GM23338 (cell line): ENCODE data around the gene LYSMD4. TPM values are rescaled to one million over a fixed set of nuclear protein-coding genes. Genes with fewer than 3 reads are reported as not detected.

Experiments
- ATAC-seq: fragments of 200-7000 bp; cut with Tn5 transposase; 3 replicates; pipeline ENCODE4 v1.9.1; 2020
- DNase-seq: peaks from one replicate; pipeline ENCODE4 v3.0.0-alpha.2; 2015; ENCODE audit warnings: low spot score
- H2AFZ ChIP-seq: fragments of 200-600 bp; sonication (generic); 2 replicates; pipeline ENCODE4 v1.8.0; 2016; ENCODE audit warnings: antibody characterized with exemption, mild to moderate bottlenecking, moderate library complexity
- H3F3A ChIP-seq: fragments of 200-600 bp; sonication (generic); replicated peaks from 2 replicates; pipeline ENCODE4 v1.8.0; 2017; ENCODE audit warnings: antibody characterized with exemption, mixed run types, low read depth
- H3K27ac ChIP-seq: fragments of 200-600 bp; sonication (generic); 2 replicates; pipeline ENCODE4 v1.6.1; 2016; ENCODE audit warnings: low read depth
- H3K27me3 ChIP-seq: fragments of 200-600 bp; sonication (generic); 2 replicates; pipeline ENCODE4 v1.8.0; 2016; ENCODE audit warnings: mild to moderate bottlenecking, mixed run types, moderate library complexity; ENCODE audit not compliant: insufficient read depth
- H3K36me3 ChIP-seq: fragments of 200-600 bp; sonication (generic); 2 replicates; pipeline ENCODE4 v1.8.0; 2016; ENCODE audit warnings: mild to moderate bottlenecking; ENCODE audit not compliant: insufficient read depth
- H3K4me1 ChIP-seq: fragments of 200-600 bp; sonication (generic); 2 replicates; pipeline ENCODE4 v1.8.0; 2016; ENCODE audit warnings: mild to moderate bottlenecking, moderate library complexity; ENCODE audit not compliant: insufficient read depth
- H3K4me2 ChIP-seq: fragments of 200-600 bp; sonication (generic); 2 replicates; pipeline ENCODE4 v1.7.1; 2017; ENCODE audit warnings: mixed run types
- H3K4me3 ChIP-seq: fragments of 200-600 bp; sonication (generic); 2 replicates; pipeline ENCODE4 v1.6.1; 2016; ENCODE audit warnings: mixed run types
- H3K79me2 ChIP-seq: fragments of 200-600 bp; sonication (generic); replicated peaks from 2 replicates; pipeline ENCODE4 v1.8.0; 2017; ENCODE audit warnings: mild to moderate bottlenecking; ENCODE audit not compliant: insufficient read depth
- H3K9me2 ChIP-seq: fragments of 200-600 bp; sonication (generic); 2 replicates; pipeline ENCODE4 v1.8.0; 2017; ENCODE audit not compliant: insufficient read depth
- H4K20me1 ChIP-seq: fragments of 200-600 bp; sonication (generic); replicated peaks from 2 replicates; pipeline ENCODE4 v1.8.0; 2017; ENCODE audit warnings: mild to moderate bottlenecking; ENCODE audit not compliant: insufficient read depth
- H3K27ac Mint-ChIP-seq: 2 replicates; pipeline ENCODE4 v1.8.0; 2020; ENCODE audit warnings: inconsistent platforms, mild to moderate bottlenecking, moderate library complexity, mixed read lengths
- H3K27me3 Mint-ChIP-seq: 3 replicates; pipeline ENCODE4 v1.8.0; 2022; ENCODE audit warnings: low read depth, mild to moderate bottlenecking, moderate library complexity, mixed read lengths, inconsistent platforms; ENCODE audit not compliant: insufficient read depth, poor library complexity
- H3K36me3 Mint-ChIP-seq: 3 replicates; pipeline ENCODE4 v1.8.0; 2021; ENCODE audit warnings: low read depth, mild to moderate bottlenecking, inconsistent platforms, moderate library complexity, mixed read lengths
- H3K4me1 Mint-ChIP-seq: 3 replicates; pipeline ENCODE4 v1.8.0; 2020; ENCODE audit warnings: mild to moderate bottlenecking, inconsistent platforms, mixed read lengths
- H3K4me3 Mint-ChIP-seq: 3 replicates; pipeline ENCODE4 v1.8.0; 2021; ENCODE audit warnings: moderate library complexity, mild to moderate bottlenecking, inconsistent platforms, mixed read lengths
- H3K9me3 Mint-ChIP-seq: 3 replicates; pipeline ENCODE4 v1.8.0; 2020; ENCODE audit warnings: moderate library complexity, mild to moderate bottlenecking, inconsistent platforms, mixed read lengths
- EZH2phosphoT487 ChIP-seq: fragments of 200-600 bp; sonication (generic); IDR thresholded peaks from one replicate; pipeline ENCODE4 v1.8.1; 2018; ENCODE audit warnings: antibody characterized with exemption; ENCODE audit not compliant: unreplicated experiment
- JUNB ChIP-seq: IDR thresholded peaks from one replicate; pipeline ENCODE4 v1.6.1; 2016; ENCODE audit warnings: antibody characterized with exemption; ENCODE audit not compliant: unreplicated experiment
- NANOG ChIP-seq: IDR thresholded peaks from 2 replicates; pipeline ENCODE4 v1.6.1; 2016; ENCODE audit warnings: antibody characterized with exemption, borderline replicate concordance
- POLR2AphosphoS5 ChIP-seq: IDR thresholded peaks from 2 replicates; pipeline ENCODE4 v1.6.1; 2016; ENCODE audit warnings: antibody characterized with exemption, low read depth
- STAT1 ChIP-seq: IDR thresholded peaks from one replicate; pipeline ENCODE4 v1.6.1; 2016; ENCODE audit warnings: antibody characterized with exemption; ENCODE audit not compliant: unreplicated experiment
- ZNF114 ChIP-seq: fragments of 250-450 bp; sonication (Bioruptor Pico); IDR thresholded peaks from 2 replicates; pipeline ENCODE4 v1.5.0; 2020; ENCODE audit warnings: mild to moderate bottlenecking, moderate library complexity
- ZNF331 ChIP-seq: fragments of 250-450 bp; sonication (Bioruptor Pico); IDR thresholded peaks from 2 replicates; pipeline ENCODE4 v1.5.0; 2020; ENCODE audit warnings: low read depth, mild to moderate bottlenecking, moderate library complexity
- polyA plus RNA-seq: library from polyadenylated mRNA; unstranded; fragments of >200 nt; fragmentation: Nextera tagmentation; extraction: Ambion mirVana; gene quantifications from 2 replicates; pipeline ENCODE4 v1.2.1, GENCODE V29; 2016
- total RNA-seq: library from RNA; depleted of rRNA; stranded (reverse); fragments of >200 nt; shearing (Covaris generic); gene quantifications from 2 replicates; pipeline ENCODE4 v1.2.3, GENCODE V29; 2014
- TF ChIP-seq, protein P1 (sequence below): IDR thresholded peaks from one replicate; pipeline ENCODE4 v1.6.1; 2018; ENCODE audit warnings: antibody characterized with exemption; ENCODE audit not compliant: unreplicated experiment
- TF ChIP-seq, protein P2 (sequence below), 2 experiments: fragments of 200-600 bp in 1 of 2; sonication (generic) in 1 of 2; conservative IDR thresholded peaks; 2 replicates each; pipeline versions ENCODE4 v1.5.1 to v1.6.1; 2016 to 2017; ENCODE audit warnings: antibody characterized with exemption in 2 of 2, low read depth in 2 of 2, mild to moderate bottlenecking in 2 of 2, moderate library complexity in 1 of 2

The LYSMD4 gene
- total and polyA plus RNA-seq, 2 experiments from 2014 or later: 7.5 to 23.8 TPM

DNA sequence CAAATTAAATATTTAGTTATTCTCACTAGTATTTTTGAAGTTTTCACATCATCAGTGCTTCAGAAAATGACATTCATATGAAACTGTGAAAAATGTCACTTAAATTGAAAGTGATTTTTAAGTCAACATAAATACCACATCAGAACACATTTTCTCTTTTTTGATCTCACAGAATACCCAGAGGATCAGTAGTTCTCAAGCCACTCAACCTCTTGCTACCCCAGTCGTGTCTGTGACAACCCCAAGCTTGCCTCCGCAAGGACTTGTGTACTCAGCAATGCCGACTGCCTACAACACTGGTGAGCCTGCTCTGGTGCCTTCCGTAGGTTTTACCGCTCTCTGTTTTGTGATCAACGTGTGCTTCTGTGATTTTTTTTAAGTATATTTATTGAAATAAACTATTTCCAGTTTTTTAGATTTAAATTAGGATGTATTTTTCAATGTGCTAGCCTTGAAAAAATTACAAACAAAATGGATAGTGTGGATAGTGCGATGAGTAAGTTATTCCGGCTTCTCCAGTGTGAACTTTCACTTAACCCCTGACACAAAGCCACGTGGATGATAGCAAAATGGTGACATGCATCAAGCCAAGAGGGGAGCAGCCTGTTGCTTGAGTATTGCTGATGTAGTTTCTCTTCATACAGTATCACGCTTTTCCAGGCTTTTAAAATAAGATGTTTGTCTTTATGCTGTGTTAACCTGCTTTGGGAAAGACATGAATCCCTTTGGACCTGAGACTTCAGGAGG lies 26.5 kb downstream of the LYSMD4 start:
- Histone ChIP-seq H3K27me3 (no peaks in the 10 kb centered on the region), H3K79me2 (no peaks in the 10 kb centered on the region), H3K4me2 (no peak overlapping the region), H3K4me3 (no peak overlapping the region), H3K9me2 (no peaks in the 10 kb centered on the region), H3K27ac (no peak overlapping the region), H2AFZ (no peak overlapping the region), H3F3A (no peaks in the 10 kb centered on the region), H3K4me1 (peaks cover 9% of the 10 kb centered on the region; the same call in 1 of the 2 replicates), H3K36me3 (no peaks in the 10 kb centered on the region), H4K20me1 (no peaks in the 10 kb centered on the region)
- peaks cover 28% of the 10 kb centered on the region for H3K4me1 Mint-ChIP-seq
- no peak for TF ChIP-seq ZNF331
- TF ChIP-seq, protein P1, sequence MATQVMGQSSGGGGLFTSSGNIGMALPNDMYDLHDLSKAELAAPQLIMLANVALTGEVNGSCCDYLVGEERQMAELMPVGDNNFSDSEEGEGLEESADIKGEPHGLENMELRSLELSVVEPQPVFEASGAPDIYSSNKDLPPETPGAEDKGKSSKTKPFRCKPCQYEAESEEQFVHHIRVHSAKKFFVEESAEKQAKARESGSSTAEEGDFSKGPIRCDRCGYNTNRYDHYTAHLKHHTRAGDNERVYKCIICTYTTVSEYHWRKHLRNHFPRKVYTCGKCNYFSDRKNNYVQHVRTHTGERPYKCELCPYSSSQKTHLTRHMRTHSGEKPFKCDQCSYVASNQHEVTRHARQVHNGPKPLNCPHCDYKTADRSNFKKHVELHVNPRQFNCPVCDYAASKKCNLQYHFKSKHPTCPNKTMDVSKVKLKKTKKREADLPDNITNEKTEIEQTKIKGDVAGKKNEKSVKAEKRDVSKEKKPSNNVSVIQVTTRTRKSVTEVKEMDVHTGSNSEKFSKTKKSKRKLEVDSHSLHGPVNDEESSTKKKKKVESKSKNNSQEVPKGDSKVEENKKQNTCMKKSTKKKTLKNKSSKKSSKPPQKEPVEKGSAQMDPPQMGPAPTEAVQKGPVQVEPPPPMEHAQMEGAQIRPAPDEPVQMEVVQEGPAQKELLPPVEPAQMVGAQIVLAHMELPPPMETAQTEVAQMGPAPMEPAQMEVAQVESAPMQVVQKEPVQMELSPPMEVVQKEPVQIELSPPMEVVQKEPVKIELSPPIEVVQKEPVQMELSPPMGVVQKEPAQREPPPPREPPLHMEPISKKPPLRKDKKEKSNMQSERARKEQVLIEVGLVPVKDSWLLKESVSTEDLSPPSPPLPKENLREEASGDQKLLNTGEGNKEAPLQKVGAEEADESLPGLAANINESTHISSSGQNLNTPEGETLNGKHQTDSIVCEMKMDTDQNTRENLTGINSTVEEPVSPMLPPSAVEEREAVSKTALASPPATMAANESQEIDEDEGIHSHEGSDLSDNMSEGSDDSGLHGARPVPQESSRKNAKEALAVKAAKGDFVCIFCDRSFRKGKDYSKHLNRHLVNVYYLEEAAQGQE: no peak
- TF ChIP-seq POLR2AphosphoS5: no peak
- TF ChIP-seq ZNF114 (CRISPR knock-in tag): no peak
- no peak for TF ChIP-seq JUNB
- no peak for TF ChIP-seq STAT1
- no peak for TF ChIP-seq NANOG
- no peak for TF ChIP-seq EZH2phosphoT487
- TF ChIP-seq, protein P2, sequence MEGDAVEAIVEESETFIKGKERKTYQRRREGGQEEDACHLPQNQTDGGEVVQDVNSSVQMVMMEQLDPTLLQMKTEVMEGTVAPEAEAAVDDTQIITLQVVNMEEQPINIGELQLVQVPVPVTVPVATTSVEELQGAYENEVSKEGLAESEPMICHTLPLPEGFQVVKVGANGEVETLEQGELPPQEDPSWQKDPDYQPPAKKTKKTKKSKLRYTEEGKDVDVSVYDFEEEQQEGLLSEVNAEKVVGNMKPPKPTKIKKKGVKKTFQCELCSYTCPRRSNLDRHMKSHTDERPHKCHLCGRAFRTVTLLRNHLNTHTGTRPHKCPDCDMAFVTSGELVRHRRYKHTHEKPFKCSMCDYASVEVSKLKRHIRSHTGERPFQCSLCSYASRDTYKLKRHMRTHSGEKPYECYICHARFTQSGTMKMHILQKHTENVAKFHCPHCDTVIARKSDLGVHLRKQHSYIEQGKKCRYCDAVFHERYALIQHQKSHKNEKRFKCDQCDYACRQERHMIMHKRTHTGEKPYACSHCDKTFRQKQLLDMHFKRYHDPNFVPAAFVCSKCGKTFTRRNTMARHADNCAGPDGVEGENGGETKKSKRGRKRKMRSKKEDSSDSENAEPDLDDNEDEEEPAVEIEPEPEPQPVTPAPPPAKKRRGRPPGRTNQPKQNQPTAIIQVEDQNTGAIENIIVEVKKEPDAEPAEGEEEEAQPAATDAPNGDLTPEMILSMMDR (conservative IDR thresholded peaks at IDR 0.05; ENCODE audit: low read depth in 2 of 2): no peak
- no peaks in the 10 kb centered on the region for H3K27me3 Mint-ChIP-seq
- peaks cover 3% of the 10 kb centered on the region; the same call in 1 of the 3 replicates for H3K36me3 Mint-ChIP-seq
- H3K4me3 Mint-ChIP-seq: no peak overlapping the region
- no peaks in the 10 kb centered on the region for H3K9me3 Mint-ChIP-seq
- DNase-seq (no peak), ATAC-seq (no peak)
- H3K27ac Mint-ChIP-seq: no peak overlapping the region

DNA sequence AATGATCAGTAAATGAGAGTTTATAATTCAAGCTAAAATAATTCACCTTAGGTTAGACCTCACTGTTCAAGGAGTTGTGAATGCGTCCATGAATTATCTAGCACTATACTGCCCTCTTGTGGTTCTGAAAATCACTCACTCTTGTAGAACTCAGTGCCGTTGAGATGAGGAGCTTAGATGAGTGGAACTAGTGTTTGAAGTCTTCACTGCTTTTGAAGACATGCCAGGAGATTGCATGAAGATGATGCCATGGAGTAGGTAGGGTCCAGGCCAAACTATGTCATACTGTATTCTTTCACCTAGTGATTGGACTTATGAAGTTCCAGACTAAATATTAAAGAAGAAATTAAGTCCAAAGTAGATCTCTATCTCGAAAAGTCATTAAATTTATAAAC lies 28.8 kb downstream of the LYSMD4 start:
- peaks cover 3% of the 10 kb centered on the region for H3K27me3 Mint-ChIP-seq
- Histone ChIP-seq H3K4me3 (no peak overlapping the region), H3K27ac (no peak overlapping the region), H2AFZ (no peak overlapping the region), H3K79me2 (no peaks in the 10 kb centered on the region), H3K27me3 (no peaks in the 10 kb centered on the region), H3K36me3 (no peaks in the 10 kb centered on the region), H3K4me1 (peaks cover 9% of the 10 kb centered on the region; the same call in 1 of the 2 replicates), H3K9me2 (no peaks in the 10 kb centered on the region), H3F3A (no peaks in the 10 kb centered on the region), H3K4me2 (no peak overlapping the region), H4K20me1 (no peaks in the 10 kb centered on the region)
- no peaks in the 10 kb centered on the region for H3K36me3 Mint-ChIP-seq
- no peak overlapping the region for H3K27ac Mint-ChIP-seq
- no peaks in the 10 kb centered on the region for H3K9me3 Mint-ChIP-seq
- DNase-seq (peak; percentile 94), ATAC-seq (peak; percentile 93)
- H3K4me3 Mint-ChIP-seq: no peak overlapping the region
- H3K4me1 Mint-ChIP-seq: peaks cover 24% of the 10 kb centered on the region
- TF ChIP-seq, protein P2 (conservative IDR thresholded peaks at IDR 0.05; ENCODE audit: low read depth in 2 of 2): peak; percentile 82 to 91
- TF ChIP-seq NANOG: no peak
